Right kidney (tissue), 1 donor: ENCODE data around the gene FIGNL1.
A peak's percentile ranks its signal among the peaks of the same experiment; 100 is the strongest.
"Not testable (repeated sequence)": the region's sequence is repeated elsewhere in the genome, so short reads cannot be mapped to it uniquely, and the experiment has no call there.

Experiments used
- DNase-seq: peaks from one replicate; pipeline ENCODE4 v3.0.0-alpha.2; 2016

Gene FIGNL1

DNA sequence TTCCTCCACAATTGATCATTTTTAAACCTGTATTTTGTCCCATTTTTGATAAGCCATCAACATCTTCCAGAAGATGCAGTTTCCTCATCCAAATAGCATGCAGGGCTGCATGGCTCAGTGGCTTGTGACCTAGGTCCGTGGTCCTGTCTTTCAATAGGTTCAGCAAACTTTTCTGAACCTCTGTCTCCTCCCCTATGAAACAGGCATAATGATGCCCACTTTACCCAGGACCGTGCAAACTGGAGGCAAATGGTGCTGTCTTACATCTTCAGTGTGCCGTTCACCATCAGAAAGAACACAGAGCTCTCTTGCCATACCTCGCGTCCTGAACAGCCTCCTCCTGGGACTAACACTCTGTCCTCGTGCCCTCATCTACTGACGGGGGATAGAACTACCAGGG lies 22.3 kb upstream of the FIGNL1 start:
- no peak for DNase-seq

DNA sequence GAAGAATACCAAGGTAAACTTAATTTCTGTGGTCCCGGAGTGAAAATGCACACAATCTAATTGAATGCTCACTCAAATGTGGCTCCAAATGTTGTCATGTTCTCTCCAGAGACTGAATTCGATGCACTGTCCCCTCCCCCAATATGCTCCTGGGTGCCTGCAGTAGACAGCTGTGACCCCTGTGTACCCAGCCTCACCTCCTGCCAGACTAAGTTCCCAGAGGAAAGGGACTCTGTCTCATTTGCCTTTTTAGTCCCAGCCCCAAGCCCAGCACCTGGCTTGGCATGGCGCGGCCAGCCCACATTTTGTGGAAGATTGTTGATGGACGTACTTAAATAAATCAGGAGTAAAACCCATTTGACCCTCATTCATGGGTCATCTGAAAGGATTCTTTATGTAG lies 21.8 kb upstream of the FIGNL1 start:
- no peak for DNase-seq

DNA sequence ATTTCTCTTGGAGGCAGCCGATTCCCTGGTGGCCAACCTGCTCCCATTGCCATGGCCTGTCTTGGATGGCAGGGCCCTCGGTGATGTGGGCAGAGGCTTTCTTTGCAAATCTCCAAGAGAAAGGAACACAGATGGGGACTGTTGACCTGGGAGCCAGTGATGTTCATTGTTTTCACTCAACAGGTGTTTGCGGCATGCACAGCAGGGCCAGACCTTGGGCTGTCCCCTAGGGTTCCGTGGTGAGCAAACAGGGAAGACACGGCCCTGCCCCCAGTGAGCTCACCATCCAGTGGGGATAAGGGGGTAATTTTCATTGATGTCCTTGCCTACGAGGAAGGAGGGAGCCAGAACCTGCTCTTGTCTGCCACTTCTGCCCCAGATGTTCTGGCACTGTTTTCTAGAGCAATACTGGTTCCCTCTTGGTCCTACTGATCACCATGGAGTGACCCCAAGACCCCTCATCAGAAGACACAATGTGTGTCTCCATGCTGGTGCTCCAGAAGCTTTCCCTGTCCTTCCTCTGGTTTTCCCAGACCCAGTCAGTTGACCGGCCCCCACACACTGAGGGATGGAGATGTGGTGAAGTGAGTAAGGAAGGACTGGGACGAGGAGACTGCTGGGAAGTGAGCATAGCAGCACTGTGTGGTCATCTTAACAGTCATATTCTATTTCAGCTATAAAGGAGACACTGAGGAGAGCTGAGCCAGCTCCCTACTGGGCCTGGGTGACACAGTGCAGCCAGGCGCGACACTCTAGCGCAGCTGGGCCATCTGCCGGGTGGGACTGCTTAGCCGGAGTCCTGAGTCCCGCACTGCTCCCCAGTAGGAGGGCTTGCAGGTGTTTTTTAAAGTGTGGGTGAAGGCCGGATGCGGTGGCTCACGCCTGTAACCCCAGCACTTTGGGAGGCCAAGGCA lies 20.4 kb upstream of the FIGNL1 start:
- no peak for DNase-seq

DNA sequence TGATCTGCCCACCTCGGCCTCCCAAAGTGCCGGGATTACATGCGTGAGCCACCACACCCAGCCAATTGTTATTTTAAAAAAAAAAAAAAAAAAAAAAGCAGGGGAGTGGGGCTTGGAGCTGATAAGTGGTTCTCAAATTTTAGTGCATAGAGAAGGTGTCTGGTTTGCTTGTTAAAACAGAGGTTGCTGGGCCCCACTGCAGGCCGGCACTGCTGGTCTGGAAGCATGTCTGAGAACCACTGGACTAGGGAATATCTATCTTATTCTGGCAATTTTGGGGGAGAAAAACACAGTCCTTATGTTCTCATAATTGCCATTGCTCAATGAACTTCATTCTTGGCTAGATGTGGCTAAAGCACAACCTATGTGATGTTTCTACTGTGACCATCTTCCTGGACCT lies 19.0 kb upstream of the FIGNL1 start:
- DNase-seq = no peak

DNA sequence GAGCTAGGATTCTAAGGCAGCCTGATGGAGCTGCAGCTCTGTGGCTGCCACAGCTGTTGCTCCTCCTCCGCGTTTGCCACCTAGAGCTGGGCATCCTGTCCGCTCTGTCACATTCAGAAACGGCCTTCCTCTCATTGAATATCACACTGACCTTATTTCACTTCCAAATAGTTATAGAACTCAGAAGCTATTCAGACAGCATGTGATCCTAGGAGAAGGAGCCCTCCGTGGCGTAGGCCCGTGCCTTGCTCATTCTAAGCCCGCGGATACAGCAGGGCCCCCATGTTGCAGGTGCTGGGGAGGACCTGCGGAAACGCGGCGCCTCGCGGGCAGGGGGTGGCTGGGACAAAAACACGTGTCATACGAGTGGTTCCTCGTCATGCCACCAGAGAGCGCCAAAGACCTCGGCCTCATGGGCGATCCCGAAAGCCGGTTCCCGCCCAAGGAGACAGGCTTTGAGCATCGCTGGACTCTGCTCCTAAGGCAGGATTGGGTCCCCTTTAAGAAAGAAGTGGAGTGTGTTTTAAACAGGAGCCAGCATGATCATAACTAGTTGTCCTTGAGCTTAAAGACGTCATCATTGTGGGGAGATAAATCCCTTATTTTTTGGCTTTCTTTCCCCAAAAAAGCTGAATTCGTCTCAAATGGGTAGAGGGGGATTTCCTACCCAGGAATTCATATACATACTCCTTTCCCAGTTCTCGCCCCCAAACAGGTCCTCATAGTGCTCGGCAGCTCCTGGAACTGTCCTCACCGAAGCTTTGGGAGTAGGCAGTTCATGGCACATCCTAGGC lies 17.9 kb upstream of the FIGNL1 start:
- peak; percentile 65 for DNase-seq

DNA sequence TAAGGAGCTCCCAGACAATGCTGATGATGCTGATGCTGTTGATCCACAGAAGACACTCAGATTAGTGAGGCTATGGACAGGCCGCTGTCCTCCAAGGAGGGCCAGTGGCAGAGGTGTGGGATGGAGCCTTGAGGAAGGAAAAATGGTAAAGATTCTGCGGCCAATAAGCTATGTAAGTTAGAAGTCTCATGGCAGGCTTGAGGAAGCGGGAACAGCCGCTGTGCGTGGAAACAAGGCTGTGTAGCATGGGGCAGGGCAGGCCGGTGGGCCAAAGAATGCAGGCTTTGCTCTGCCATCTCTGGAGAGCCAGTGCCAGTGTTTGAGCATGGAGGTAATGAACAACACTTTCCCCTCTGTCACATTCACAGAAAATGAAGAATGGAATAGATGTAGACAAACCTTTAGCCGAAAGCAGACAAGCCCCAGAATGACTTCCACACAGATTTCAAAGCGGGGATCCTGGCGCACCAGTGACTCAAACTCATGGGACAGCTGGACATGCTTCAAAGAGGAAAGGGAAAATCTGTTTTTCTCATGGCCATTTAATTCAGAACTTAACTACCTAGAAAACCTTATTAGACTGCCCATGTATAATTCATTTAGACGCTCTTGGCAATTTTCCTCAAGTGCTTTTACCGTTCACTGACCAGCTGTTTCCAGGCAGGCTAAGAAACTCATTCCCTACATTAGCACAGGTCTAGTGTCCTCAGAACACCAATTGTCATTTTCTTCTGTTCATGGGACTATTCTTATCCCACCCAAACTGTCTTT lies 16.9 kb upstream of the FIGNL1 start:
- DNase-seq = no peak

DNA sequence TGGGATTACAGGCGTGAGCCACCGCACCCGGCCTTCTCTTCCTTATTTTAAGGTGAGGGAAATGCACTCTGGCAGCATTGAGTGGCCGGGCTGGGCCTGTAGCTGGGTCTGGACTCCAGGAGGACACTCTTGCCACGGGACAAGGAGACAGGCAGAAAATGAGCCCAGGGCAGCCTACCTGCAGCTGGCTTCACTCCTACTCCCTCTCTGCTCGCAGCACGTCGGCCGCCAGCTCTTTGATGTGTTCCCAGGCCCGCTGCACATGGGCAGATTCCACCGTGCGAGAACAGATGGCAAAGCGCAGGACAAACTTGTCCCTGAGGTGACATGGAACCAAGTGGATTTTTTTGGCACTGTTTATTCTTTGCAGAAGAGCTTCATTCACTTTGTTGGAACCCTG lies 12.9 kb upstream of the FIGNL1 start:
- no peak for DNase-seq

DNA sequence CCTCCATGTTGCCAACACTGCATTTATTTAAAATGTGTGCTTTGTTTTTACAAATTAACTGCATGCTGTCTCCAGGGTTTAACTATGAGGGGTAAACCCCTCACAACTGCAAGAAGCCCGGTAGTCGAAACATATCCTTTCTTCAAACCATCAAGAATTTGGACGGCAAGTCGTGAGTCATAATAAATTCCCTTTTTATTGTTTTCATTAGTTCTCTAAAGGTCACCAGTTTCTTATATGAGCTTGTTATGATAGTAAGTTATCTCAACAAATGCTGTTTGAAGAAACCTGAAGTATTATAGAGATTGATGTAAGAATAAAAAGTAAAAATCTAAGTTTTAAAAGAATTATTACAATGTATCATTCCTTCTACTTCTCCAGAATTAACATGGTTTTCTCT lies 12.2 kb upstream of the FIGNL1 start:
- DNase-seq = no peak

DNA sequence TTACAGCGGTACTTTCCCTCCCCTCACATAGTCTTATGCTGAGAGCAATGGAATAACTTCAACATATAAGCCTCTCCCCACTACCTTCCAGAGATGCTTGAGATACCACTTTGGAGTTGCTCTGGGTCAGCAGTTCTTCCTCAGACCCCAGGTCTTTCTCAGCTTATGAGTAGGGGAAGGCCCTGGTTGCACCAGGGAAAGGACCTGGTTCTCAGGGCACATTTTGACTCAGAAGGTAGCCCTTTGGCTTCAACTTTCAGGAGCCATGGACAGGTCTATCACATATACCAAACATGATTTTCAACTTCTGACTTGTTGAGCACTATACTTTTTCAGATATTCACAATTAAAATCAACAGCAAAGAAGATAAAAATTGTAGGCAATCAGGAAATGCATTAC lies 11.5 kb upstream of the FIGNL1 start:
- no peak for DNase-seq

DNA sequence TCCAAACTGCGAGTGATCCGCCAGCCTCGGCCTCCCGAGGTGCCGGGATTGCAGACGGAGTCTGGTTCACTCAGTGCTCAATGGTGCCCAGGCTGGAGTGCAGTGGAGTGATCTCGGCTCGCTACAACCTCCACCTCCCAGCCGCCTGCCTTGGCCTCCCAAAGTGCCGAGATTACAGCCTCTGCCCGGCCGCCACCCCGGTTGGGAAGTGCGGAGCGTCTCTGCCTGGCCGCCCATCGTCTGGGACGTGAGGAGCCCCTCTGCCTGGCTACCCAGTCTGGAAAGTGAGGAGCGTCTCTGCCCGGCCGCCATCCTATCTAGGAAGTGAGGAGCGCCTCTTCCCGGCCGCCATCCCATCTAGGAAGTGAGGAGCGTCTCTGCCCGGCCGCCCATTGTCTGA lies 9.0 kb upstream of the FIGNL1 start:
- DNase-seq = not testable (repeated sequence)

DNA sequence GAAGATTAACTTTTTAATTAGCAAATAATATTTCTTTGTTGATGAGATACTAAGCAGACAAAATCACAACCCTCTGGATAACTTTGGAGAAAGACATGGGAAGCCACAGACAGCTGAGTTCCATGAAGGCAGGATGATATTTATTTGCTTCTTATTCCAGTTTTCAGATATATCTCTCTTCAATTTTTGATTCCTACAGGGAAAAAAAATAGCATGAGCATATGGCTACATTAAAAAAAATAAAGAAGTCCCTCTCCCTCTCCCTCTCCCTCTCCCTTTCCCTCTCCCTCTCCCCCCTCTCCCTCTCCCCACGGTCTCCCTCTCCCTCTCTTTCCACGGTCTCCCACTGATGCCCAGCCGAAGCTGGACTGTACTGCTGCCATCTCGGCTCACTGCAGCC lies 8.5 kb upstream of the FIGNL1 start:
- not testable (repeated sequence) for DNase-seq

DNA sequence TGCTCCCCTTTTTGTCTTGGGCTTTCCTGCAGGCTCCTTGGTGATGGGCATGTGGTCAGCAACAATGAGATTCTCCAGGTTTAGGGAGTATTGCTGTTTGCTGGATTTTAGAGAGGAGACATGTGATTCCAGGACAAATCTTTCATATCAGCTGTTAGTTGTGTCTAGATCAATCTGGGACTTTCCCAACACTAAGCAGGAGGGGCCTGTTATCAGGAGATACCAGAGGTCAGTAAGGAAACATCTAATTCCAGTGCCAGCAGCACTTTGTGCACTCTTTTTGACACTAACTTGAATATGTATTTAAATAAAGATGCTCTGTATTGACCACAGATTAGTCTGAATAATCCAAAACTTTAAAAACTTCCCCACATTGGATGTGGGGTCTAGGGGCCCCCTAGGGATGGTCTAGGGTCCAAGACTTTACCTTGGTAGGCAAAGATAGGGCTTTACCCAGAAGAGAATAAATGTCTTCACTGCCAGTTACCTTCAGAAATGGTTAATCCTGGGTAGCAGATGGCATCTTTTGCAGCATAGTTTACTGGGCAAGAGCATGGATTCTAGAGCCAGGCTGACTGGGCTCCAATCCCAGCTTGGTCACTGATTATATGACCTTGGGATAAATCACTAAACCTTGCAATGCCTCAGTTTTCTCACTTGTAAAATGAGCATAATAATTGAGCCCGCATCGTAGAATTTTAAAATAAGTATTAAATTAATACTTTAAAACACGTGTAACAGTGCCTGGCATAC lies 6.4 kb upstream of the FIGNL1 start:
- no peak for DNase-seq

DNA sequence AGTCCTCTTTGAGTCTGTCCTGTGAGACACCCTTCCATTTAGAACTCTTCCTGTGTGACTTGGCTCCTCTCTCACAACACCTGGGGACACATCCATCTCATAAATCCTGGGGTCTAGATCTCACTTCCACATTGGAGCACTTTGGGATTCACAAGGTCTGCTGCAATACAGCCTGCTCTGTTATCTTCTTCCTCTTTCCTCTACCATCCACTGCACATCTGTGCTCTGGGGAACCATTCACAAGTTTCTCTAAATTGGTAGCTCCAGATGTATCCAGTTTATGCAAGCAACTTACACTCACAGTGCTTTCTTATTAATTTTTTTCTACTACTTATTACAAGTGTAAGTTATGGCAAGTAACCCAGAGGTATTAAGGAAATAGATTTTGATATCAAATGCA lies 5.5 kb upstream of the FIGNL1 start:
- no peak for DNase-seq

DNA sequence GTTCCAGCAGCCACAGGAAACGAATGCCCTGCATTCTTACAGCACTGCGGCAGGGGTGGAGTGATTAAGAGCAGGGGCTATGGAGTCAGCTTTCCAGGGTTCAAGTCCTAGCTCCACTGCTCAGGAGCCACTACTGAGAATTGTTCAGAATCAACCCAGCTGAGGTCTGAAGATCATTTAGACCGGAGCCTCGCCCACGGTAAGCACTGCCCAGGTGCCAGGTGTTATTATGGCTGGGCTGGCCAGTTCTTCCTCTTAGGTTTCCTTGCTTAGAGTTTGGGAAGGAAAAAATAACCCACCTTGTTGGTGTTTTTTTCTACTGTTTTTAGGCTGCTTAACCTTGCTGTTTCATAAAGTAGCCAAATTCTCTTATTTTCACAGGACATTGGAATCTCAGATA lies 4.8 kb upstream of the FIGNL1 start:
- DNase-seq = no peak

DNA sequence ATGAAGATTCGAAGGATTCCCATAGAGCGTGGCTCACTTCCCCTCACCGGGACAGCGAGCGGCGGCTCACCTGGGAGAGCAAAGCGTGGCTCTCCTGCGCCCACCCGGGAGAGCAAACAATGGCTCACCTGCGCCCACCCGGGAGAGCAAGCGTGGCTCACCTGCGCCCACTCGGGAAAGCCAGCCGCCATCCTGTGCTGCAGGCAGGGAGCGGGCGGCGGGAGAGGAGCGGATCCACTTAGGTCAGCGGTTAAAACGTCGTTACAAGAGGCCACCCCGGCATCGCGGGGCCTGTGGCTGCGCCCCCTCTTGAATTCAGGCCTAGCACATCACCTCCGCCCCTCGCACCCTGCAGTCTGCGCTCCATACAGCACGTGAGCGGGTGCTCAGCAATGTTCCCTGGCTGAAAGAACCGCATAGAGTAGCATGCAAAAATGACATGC lies 461 bp upstream of the FIGNL1 start:
- DNase-seq = no peak

DNA sequence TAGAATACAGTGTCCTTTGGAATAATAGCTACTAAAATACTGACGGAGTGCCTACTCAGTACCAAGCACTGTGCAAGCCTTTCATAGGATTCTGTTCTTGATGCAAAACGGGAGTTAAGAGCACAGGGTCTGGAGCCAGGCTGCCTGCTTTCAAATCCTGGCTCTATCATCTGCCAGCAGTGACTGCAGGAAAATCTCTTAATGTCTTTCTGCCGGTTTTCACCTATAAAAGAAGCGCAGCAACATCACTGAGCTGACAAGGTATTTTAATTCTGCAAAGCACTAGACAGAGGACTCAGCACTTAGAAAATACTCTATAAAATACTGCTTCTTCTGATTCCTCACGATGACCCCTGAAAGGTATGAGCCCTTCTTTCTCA lies 659 bp downstream of the FIGNL1 start:
- no peak for DNase-seq

DNA sequence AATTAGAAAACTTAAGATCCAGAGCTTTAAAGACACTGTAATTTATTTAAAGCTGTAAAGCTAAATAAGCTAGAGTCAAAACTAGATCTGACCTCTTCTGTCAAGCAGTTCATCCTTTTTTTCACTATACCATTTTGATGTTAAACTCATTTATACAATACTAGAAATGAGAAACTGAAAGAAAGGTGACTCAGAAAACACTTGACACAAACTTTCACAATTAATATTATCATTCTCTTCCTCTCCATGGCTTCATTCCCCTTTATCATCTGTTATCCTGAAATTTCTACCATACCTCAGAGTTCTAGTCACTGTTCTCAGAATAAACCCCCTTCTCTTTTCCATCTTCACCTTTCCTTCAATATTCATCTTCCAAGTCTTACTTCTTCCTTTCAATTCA lies 1.3 kb downstream of the FIGNL1 start:
- DNase-seq = no peak

DNA sequence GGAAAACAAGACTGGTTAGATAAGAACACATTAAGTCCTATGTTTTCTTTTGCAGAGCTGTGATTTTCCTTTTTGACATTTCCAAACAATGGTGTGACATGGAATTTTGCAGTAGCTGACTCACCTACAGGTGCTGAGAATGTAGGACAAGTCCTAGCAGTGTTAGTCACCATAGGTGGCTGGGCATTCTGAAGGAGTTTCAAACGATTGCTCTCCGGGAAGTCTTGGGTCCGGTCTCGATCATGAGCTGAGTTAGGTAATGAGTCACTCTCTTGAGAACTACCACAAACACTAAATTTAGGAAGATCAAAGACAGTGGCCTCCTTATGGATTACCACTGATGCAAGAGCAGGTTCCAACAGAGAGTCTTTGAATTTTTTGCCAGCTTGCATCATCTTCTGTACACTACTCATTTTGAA lies 3.6 kb downstream of the FIGNL1 start:
- DNase-seq = no peak

DNA sequence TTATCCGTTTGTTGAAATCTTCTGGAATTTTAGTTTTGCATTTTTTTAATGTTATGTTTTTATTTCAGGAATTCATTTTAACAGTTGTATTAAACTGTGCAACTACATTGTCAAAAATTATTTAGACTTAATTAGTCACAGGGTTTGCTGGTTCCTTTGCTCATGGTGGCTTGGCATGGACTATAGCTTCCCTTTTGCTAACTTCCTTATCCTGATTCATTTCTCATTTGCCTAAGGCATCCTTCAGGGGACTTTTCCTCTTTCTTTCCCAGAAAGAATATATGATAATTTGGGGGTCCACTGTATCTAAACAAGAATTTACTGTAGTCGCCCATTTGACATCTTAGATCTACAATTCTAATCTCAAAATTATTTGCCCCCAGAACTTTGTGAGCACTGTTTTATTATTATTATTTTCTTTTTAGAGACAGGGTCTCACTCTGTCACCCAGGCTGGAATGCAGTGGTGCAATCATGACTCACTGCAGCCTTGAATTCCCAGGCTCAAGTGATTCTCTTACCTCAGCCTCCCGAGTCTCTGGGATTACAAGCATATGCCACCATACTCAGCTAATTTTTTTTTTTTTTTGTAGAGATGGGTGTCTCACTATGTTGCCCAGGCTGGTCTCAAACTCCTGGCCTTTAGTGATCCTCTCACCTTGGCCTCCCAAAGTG lies 13.9 kb downstream of the FIGNL1 start:
- no peak for DNase-seq

DNA sequence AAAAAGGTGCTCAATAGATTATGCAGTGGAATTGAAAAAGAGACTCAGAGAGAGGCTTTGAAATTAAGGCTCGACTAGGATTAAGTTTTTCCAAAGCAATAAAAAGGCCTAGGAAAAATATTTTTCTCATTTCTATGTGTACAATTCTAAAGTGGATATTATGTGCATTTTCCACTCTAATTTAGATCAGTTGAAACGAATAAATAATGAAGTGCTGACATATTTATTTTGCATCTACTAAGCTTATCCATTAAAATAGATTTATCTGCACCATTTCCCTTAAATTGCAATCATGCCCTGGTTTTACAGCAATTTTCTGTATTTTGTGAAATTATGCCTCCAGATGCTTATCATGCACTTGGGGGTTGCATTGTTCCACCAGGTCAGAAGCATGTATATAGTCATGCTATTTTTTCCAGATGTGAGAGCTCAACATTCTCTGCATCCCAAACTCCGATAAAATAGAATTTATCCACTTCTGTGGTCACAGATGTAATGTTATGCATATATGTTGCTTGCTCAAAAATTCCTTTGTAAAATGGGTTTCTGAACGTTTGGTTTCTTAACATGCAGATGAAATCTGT lies 18.3 kb downstream of the FIGNL1 start:
- DNase-seq = no peak

DNA sequence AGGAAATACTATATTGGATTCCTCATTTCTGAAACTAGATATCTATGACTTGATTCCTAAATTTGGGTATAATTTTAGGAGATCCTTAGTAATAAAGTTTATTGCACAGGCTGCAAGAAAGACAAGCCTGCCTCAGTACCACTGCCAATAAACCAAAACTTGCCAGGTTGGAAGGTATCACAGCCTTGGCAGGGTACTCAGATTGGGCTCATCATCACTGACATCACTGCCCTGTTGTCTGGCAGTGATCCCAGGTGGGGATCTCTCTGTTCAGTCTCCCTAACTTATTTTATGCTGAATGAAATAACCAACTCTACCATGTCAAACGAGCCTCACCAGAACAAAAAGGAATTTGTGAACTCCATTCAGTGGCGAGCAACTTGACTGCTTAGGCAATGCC lies 18.8 kb downstream of the FIGNL1 start:
- DNase-seq = no peak
